Measurements from ENCODE around the gene TNFRSF17. TPM values are rescaled to one million over a fixed set of nuclear protein-coding genes. Genes with fewer than 3 reads are reported as not detected.

Gene TNFRSF17
- total and polyA plus RNA-seq, 2 donors (not counting 3 experiments of a cell fraction or from before 2014, with no cell fraction given): not detected

GRCh38 chr16:11946433-11946832 is 18.6 kb upstream of the TNFRSF17 start:
- no TSS peak for BruUV-seq (replicated peaks)
- Histone ChIP-seq H3K9me3 (replicated peaks; ENCODE audit: control insufficient read depth, insufficient read depth, low read length) (no peaks in the 10 kb centered on the region), H3K27me3 (ENCODE audit: control insufficient read depth in 2 of 2, insufficient read depth in 2 of 2, low read length in 2 of 2) (peaks cover 0 to 2% of the 10 kb centered on the region in 2 experiments), H3K4me1 (ENCODE audit: control insufficient read depth, extremely low read depth, insufficient read depth, low read length) (no peaks in the 10 kb centered on the region), H3K9me1 (replicated peaks; ENCODE audit: control insufficient read depth, extremely low read depth, insufficient read depth, low read length) (no peaks in the 10 kb centered on the region), H4K20me1 (replicated peaks; ENCODE audit: control insufficient read depth, extremely low read depth, insufficient read depth, low read length) (no peaks in the 10 kb centered on the region), H2AFZ (ENCODE audit: low read depth, low read length) (no peak overlapping the region), H3K4me2 (ENCODE audit: insufficient read depth, low read length) (no peak overlapping the region), H3K79me2 (ENCODE audit: control insufficient read depth, insufficient read depth, low read length) (no peaks in the 10 kb centered on the region), H3K9ac (replicated peaks; ENCODE audit: extremely low read depth, insufficient read depth, low read length) (no peak overlapping the region), H3K4me3 (replicated peaks in 1 of 3; ENCODE audit: insufficient read depth in 1 of 3, low read depth in 1 of 3, low read length in 3 of 3) (no peak overlapping the region), H3K36me3 (ENCODE audit: control insufficient read depth in 2 of 2, extremely low read depth in 1 of 2, insufficient read depth in 2 of 2, low read length in 2 of 2) (no peaks in the 10 kb centered on the region), H3K27ac (ENCODE audit: insufficient read depth, low read depth, low read length) (no peak overlapping the region)
- ChIA-PET CTCF (interaction anchor here (0.7 to 1.5 kb wide), 3 partner anchors 13 to 133 kb away, joined by 4 to 9 read pairs (median 4); no protein-coding TSS in a partner anchor), POLR2A (no interaction called here)
- intact Hi-C loops (cut with micrococcal nuclease): no loop called here
- FAIRE-seq: no peak
- DNase-seq (ENCODE audit: low read depth, low spot score): no peak
- TF ChIP-seq EZH2 (IDR thresholded peaks at IDR 0.05; ENCODE audit: borderline replicate concordance, low read depth, low read length, severe bottlenecking): no peak
- TF ChIP-seq, protein P1, sequence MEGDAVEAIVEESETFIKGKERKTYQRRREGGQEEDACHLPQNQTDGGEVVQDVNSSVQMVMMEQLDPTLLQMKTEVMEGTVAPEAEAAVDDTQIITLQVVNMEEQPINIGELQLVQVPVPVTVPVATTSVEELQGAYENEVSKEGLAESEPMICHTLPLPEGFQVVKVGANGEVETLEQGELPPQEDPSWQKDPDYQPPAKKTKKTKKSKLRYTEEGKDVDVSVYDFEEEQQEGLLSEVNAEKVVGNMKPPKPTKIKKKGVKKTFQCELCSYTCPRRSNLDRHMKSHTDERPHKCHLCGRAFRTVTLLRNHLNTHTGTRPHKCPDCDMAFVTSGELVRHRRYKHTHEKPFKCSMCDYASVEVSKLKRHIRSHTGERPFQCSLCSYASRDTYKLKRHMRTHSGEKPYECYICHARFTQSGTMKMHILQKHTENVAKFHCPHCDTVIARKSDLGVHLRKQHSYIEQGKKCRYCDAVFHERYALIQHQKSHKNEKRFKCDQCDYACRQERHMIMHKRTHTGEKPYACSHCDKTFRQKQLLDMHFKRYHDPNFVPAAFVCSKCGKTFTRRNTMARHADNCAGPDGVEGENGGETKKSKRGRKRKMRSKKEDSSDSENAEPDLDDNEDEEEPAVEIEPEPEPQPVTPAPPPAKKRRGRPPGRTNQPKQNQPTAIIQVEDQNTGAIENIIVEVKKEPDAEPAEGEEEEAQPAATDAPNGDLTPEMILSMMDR (IDR thresholded peaks at IDR 0.05; ENCODE audit: extremely low read depth in 1 of 2, insufficient read depth in 1 of 2, low read depth in 1 of 2, low read length in 2 of 2): no peak
- TF ChIP-seq, protein P2, sequence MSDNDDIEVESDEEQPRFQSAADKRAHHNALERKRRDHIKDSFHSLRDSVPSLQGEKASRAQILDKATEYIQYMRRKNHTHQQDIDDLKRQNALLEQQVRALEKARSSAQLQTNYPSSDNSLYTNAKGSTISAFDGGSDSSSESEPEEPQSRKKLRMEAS (IDR thresholded peaks at IDR 0.05; ENCODE audit: insufficient read depth, insufficient read length): no peak
- no peak for TF ChIP-seq JUN (IDR thresholded peaks at IDR 0.05; ENCODE audit: borderline replicate concordance, insufficient read depth, insufficient read length, low read depth)
- no peak for TF ChIP-seq FOS (IDR thresholded peaks at IDR 0.05; ENCODE audit: borderline replicate concordance, insufficient read depth, low read length)
- no peak for TF ChIP-seq GATA2 (IDR thresholded peaks at IDR 0.05; ENCODE audit: insufficient read depth, insufficient read length, low read depth, low read length)
- no peak for TF ChIP-seq POLR2A (IDR thresholded peaks at IDR 0.05; ENCODE audit: low read depth, low read length)
- no peak for TF ChIP-seq POLR2AphosphoS5 (IDR thresholded peaks at IDR 0.05; ENCODE audit: insufficient read depth, low read depth, low read length)
- TF ChIP-seq MYC (IDR thresholded peaks at IDR 0.05; ENCODE audit: low read depth, low read length): no peak
- dilution Hi-C loops (cut with MboI; ENCODE audit: extremely low pct_ligation_motif_present, low sequenced_read_pairs): no loop called here
